ENCODE data around the gene PPP1R13L.
A peak's percentile ranks its signal among the peaks of the same experiment; 100 is the strongest.
"Not testable (repeated sequence)": the region's sequence is repeated elsewhere in the genome, so short reads cannot be mapped to it uniquely, and the experiment has no call there.

The PPP1R13L gene

GRCh38 chr19:45408121-45408520 is 3.3 kb upstream of the PPP1R13L start:
- in situ Hi-C loops (cut with MboI; ENCODE audit: low pct_unique_long_range_greater_than_20kb, low sequenced_read_pairs, unreplicated experiment): no loop called here
- no peak for DNase-seq (ENCODE audit: low spot score)
- TF ChIP-seq CTCF (IDR thresholded peaks at IDR 0.05; ENCODE audit: extremely low read depth, insufficient read depth, missing control alignments): no peak

GRCh38 chr19:45407585-45407984 is 2.7 kb upstream of the PPP1R13L start:
- DNase-seq (ENCODE audit: low spot score); in situ Hi-C loops (cut with MboI; ENCODE audit: low pct_unique_long_range_greater_than_20kb, low sequenced_read_pairs, unreplicated experiment): not testable (repeated sequence)

- in situ Hi-C loops (cut with MboI; ENCODE audit: low pct_unique_long_range_greater_than_20kb, low sequenced_read_pairs, unreplicated experiment): no loop called here
- no peak for DNase-seq (ENCODE audit: low spot score)
- TF ChIP-seq CTCF (IDR thresholded peaks at IDR 0.05; ENCODE audit: extremely low read depth, insufficient read depth, missing control alignments): no peak
Measured at GRCh38 chr19:45407091-45407375, 2.2 kb upstream of the PPP1R13L start.

- no peak for TF ChIP-seq CTCF (IDR thresholded peaks at IDR 0.05; ENCODE audit: extremely low read depth, insufficient read depth, missing control alignments)
- in situ Hi-C loops (cut with MboI; ENCODE audit: low pct_unique_long_range_greater_than_20kb, low sequenced_read_pairs, unreplicated experiment): no loop called here
- peak; percentile 90 for DNase-seq (ENCODE audit: low spot score)
Measured at GRCh38 chr19:45406226-45407090, 1.6 kb upstream of the PPP1R13L start, which contains the start of gene POLR1G. Gene POLR1G, plus strand, starts transcription at chr19:45406644. Its CDS starts 53 bp downstream, at chr19:45406697.

GRCh38 chr19:45405435-45406225 is 761 bp upstream of the PPP1R13L start:
- no peak for TF ChIP-seq CTCF (IDR thresholded peaks at IDR 0.05; ENCODE audit: extremely low read depth, insufficient read depth, missing control alignments)

GRCh38 chr19:45403781-45404556 is 900 bp downstream of the PPP1R13L start:
- peak; percentile 82 for TF ChIP-seq CTCF (IDR thresholded peaks at IDR 0.05; ENCODE audit: extremely low read depth, insufficient read depth, missing control alignments)
- in situ Hi-C loops (cut with MboI; ENCODE audit: low pct_unique_long_range_greater_than_20kb, low sequenced_read_pairs, unreplicated experiment): no loop called here
- peak; percentile 87 for DNase-seq (ENCODE audit: low spot score)

More at GRCh38 chr19:45405435-45406225, 761 bp upstream of the PPP1R13L start:
- in situ Hi-C loops (cut with MboI; ENCODE audit: low pct_unique_long_range_greater_than_20kb, low sequenced_read_pairs, unreplicated experiment): no loop called here
- DNase-seq (ENCODE audit: low spot score): peak; percentile 89
